NCI-H524 treated with DMSO at 0.1 percent for 48 hours (cell line): ENCODE data around the gene CCDC57.
"Not testable (repeated sequence)": the region's sequence is repeated elsewhere in the genome, so short reads cannot be mapped to it uniquely, and the experiment has no call there.

Source experiments
- DNase-seq: peaks from one replicate; lab custom pipeline; 2025; lab: John Stamatoyannopoulos, UW

Gene CCDC57

GRCh38 chr17:82152556-82153294, 59.9 kb downstream of the CCDC57 start:
- no peak for DNase-seq

GRCh38 chr17:82152114-82152513, 60.5 kb downstream of the CCDC57 start:
- DNase-seq: no peak

- DNase-seq: no peak
These were observed 61.3 kb downstream of the CCDC57 start for GRCh38 chr17:82151106-82151957.

- DNase-seq: no peak
These were observed 63.1 kb downstream of the CCDC57 start for GRCh38 chr17:82149401-82150099.

GRCh38 chr17:82148997-82149396, 63.6 kb downstream of the CCDC57 start:
- DNase-seq: no peak

- no peak for DNase-seq
These were observed 64.6 kb downstream of the CCDC57 start for GRCh38 chr17:82148011-82148410.

- no peak for DNase-seq
These were observed 65.7 kb downstream of the CCDC57 start for GRCh38 chr17:82146663-82147654.

- no peak for DNase-seq
These were observed 67.0 kb downstream of the CCDC57 start for GRCh38 chr17:82145550-82146155.

GRCh38 chr17:82143333-82143732, 69.3 kb downstream of the CCDC57 start:
- no peak for DNase-seq

GRCh38 chr17:82139961-82140360, 72.7 kb downstream of the CCDC57 start:
- not testable (repeated sequence) for DNase-seq

GRCh38 chr17:82138511-82138992, 74.1 kb downstream of the CCDC57 start:
- DNase-seq: no peak

- DNase-seq: no peak
These were observed 78.5 kb downstream of the CCDC57 start for GRCh38 chr17:82134101-82134500.

- DNase-seq: not testable (repeated sequence)
These were observed 79.3 kb downstream of the CCDC57 start for GRCh38 chr17:82133166-82133953.

GRCh38 chr17:82129095-82129494, 83.5 kb downstream of the CCDC57 start:
- DNase-seq: no peak

GRCh38 chr17:82128287-82128686, 84.4 kb downstream of the CCDC57 start:
- no peak for DNase-seq

- no peak for DNase-seq
These were observed 84.9 kb downstream of the CCDC57 start for GRCh38 chr17:82127704-82128103.

GRCh38 chr17:82127315-82127595, 85.4 kb downstream of the CCDC57 start:
- no peak for DNase-seq

GRCh38 chr17:82126556-82127314, 85.9 kb downstream of the CCDC57 start:
- no peak for DNase-seq

- no peak for DNase-seq
These were observed 88.5 kb downstream of the CCDC57 start for GRCh38 chr17:82124101-82124500.
